IPS-15b (cell line): ENCODE results near the gene CNOT2.

Source experiments
- H3K27me3 ChIP-seq: one replicate; pipeline ENCODE4 v1.6.1; 2013; ENCODE audit warnings: low read length; ENCODE audit not compliant: control insufficient read depth, insufficient read depth
- H3K36me3 ChIP-seq: one replicate; pipeline ENCODE4 v1.6.1; 2013; ENCODE audit warnings: low read length; ENCODE audit not compliant: control insufficient read depth, insufficient read depth
- H3K4me1 ChIP-seq: one replicate; pipeline ENCODE4 v1.6.1; 2013; ENCODE audit warnings: mild to moderate bottlenecking, low read length; ENCODE audit not compliant: control insufficient read depth, insufficient read depth
- H3K4me3 ChIP-seq: one replicate; pipeline ENCODE4 v1.5.1; 2013; ENCODE audit warnings: low read depth, low read length
- H3K9ac ChIP-seq: one replicate; pipeline ENCODE4 v1.6.1; 2013; ENCODE audit warnings: low read depth, mild to moderate bottlenecking, low read length
- H3K9me3 ChIP-seq: one replicate; pipeline ENCODE4 v1.6.1; 2013; ENCODE audit warnings: mild to moderate bottlenecking, low read length; ENCODE audit not compliant: control insufficient read depth, insufficient read depth

CNOT2 gene

DNA sequence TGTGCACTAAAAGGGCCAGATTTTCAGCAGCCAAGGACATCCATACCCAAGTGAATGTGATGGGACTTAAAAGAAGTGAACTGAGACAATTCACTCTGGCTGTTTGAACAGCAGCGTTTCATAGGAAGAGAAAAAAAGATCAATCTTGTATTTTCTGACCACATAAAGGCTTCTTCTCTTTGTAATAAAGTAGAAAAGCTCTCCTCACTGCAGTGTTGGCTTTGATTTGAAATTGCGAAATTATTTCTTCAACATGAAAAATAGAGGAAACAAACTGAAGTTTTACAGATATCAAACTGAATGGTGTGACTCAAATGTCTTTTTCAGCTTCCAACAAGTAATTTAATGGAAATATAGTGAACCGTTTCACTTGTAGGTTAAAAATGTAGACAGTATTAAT, 111.6 kb downstream of the CNOT2 start:
- Histone ChIP-seq H3K27me3 (no peaks in the 10 kb centered on the region), H3K36me3 (no peaks in the 10 kb centered on the region), H3K4me1 (no peaks in the 10 kb centered on the region), H3K4me3 (no peak overlapping the region), H3K9me3 (no peaks in the 10 kb centered on the region), H3K9ac (no peak overlapping the region)

DNA sequence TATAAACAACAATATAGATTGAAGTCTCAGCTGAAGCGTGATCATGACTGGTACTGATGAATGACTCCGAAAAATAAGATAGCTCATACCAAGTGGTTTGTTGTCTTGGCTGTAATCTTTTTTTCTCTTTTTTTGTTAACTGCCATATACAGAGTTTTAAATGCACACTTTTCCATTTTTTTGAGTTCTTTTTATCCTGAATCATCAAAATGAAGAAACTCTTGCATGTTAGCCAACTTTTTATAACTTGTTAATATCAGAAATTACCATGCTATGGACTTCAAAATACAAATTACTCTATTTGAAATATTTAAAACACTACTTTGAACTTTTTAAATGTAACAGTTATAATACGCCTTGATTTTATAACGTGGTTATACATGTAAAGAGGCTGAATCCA, 112.7 kb downstream of the CNOT2 start:
- Histone ChIP-seq H3K4me1 (no peaks in the 10 kb centered on the region), H3K36me3 (no peaks in the 10 kb centered on the region), H3K27me3 (no peaks in the 10 kb centered on the region), H3K9me3 (no peaks in the 10 kb centered on the region), H3K4me3 (no peak overlapping the region), H3K9ac (no peak overlapping the region)

GRCh38 chr12:70359458-70360197, 116.4 kb downstream of the CNOT2 start:
- Histone ChIP-seq H3K9ac (no peak overlapping the region), H3K4me3 (no peak overlapping the region), H3K36me3 (no peaks in the 10 kb centered on the region), H3K4me1 (peaks cover under 1% of the 10 kb centered on the region), H3K27me3 (peaks cover 11% of the 10 kb centered on the region), H3K9me3 (no peaks in the 10 kb centered on the region)

- H3K27me3 ChIP-seq, result peaks cover 14% of the 10 kb centered on the region
- no peak overlapping the region for H3K9ac ChIP-seq
- no peak overlapping the region for H3K4me3 ChIP-seq
- H3K4me1 ChIP-seq, result peaks cover 3% of the 10 kb centered on the region
- no peaks in the 10 kb centered on the region for H3K9me3 ChIP-seq
- no peaks in the 10 kb centered on the region for H3K36me3 ChIP-seq
These were observed 117.0 kb downstream of the CNOT2 start for GRCh38 chr12:70360218-70360617.

- H3K4me1 ChIP-seq, result peaks cover 3% of the 10 kb centered on the region
- peaks cover 14% of the 10 kb centered on the region for H3K27me3 ChIP-seq
- peak overlapping the region; percentile 90 for H3K4me3 ChIP-seq
- H3K9ac ChIP-seq, result no peak overlapping the region
- no peaks in the 10 kb centered on the region for H3K9me3 ChIP-seq
- H3K36me3 ChIP-seq, result no peaks in the 10 kb centered on the region
These were observed 121.6 kb downstream of the CNOT2 start for GRCh38 chr12:70364695-70365397.

GRCh38 chr12:70365398-70365647, 122.1 kb downstream of the CNOT2 start:
- H3K9me3 ChIP-seq, result no peaks in the 10 kb centered on the region

GRCh38 chr12:70365648-70366518, 122.7 kb downstream of the CNOT2 start, which contains the start of gene KCNMB4:
KCNMB4 (plus strand) TSS chr12:70366290; CDS start chr12:70366735, 445 bp downstream.
- peak within 1 kb of the TSS; percentile 90 for H3K4me3 ChIP-seq
- H3K9me3 ChIP-seq, result no peaks in the 10 kb centered on the region
- H3K9ac ChIP-seq, result peak within 1 kb of the TSS; percentile 82
- peaks cover 3% of the 10 kb centered on the region for H3K4me1 ChIP-seq
- H3K27me3 ChIP-seq, result peaks cover 14% of the 10 kb centered on the region
- H3K36me3 ChIP-seq, result no peaks in the 10 kb centered on the region

More at GRCh38 chr12:70365398-70365647, 122.1 kb downstream of the CNOT2 start:
- peak overlapping the region; percentile 90 for H3K4me3 ChIP-seq
- H3K27me3 ChIP-seq, result peaks cover 14% of the 10 kb centered on the region
- peaks cover 3% of the 10 kb centered on the region for H3K4me1 ChIP-seq
- no peaks in the 10 kb centered on the region for H3K36me3 ChIP-seq
- no peak overlapping the region for H3K9ac ChIP-seq

- peaks cover 3% of the 10 kb centered on the region for H3K4me1 ChIP-seq
- H3K27me3 ChIP-seq, result peaks cover 14% of the 10 kb centered on the region
- no peaks in the 10 kb centered on the region for H3K36me3 ChIP-seq
- peak overlapping the region; percentile 82 for H3K9ac ChIP-seq
- peak overlapping the region; percentile 68 for H3K4me3 ChIP-seq
- no peaks in the 10 kb centered on the region for H3K9me3 ChIP-seq
These were observed 123.5 kb downstream of the CNOT2 start for GRCh38 chr12:70366581-70367257.

GRCh38 chr12:70367258-70368141, 124.3 kb downstream of the CNOT2 start:
- Histone ChIP-seq H3K4me3 (peak overlapping the region; percentile 68), H3K9me3 (no peaks in the 10 kb centered on the region)

DNA sequence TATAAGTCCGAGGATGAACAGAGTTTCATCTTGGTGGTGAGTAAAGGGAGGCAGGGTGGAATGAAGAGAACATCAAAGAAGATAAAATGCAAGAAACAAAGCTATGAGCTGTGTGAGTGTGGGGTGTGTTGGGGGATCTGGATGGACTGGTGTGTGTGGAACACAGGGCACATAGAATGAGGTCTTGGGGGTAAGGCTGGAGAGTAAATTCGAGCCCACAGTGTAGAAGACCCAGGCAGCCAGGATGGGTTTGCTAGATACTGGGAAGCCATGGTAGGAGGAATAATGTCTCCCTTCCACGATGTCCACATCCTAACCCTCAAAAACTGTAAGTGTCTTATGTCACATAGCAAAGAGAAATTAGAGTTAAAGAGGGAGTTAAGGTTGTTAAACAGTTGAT, 129.6 kb downstream of the CNOT2 start:
- no peaks in the 10 kb centered on the region for H3K9me3 ChIP-seq

More at GRCh38 chr12:70367258-70368141, 124.3 kb downstream of the CNOT2 start:
- peaks cover 14% of the 10 kb centered on the region for H3K27me3 ChIP-seq
- H3K4me1 ChIP-seq, result peaks cover 3% of the 10 kb centered on the region
- H3K36me3 ChIP-seq, result no peaks in the 10 kb centered on the region
- peak overlapping the region; percentile 82 for H3K9ac ChIP-seq

More for the DNA sequence above, 129.6 kb downstream of the CNOT2 start:
- no peak overlapping the region for H3K9ac ChIP-seq
- H3K4me3 ChIP-seq, result no peak overlapping the region
- H3K4me1 ChIP-seq, result no peaks in the 10 kb centered on the region
- no peaks in the 10 kb centered on the region for H3K36me3 ChIP-seq
- H3K27me3 ChIP-seq, result no peaks in the 10 kb centered on the region
